SU-DHL-6 (cell line): ENCODE results near the gene RAI1.

Experiments
- H2AFZ ChIP-seq: fragments of 200-600 bp; sonication (generic); 2 replicates; pipeline ENCODE4 v1.6.1; 2014; ENCODE audit warnings: low read depth, mild to moderate bottlenecking, moderate library complexity, mixed read lengths, antibody characterized with exemption, low read length; ENCODE audit not compliant: severe bottlenecking
- H3F3A ChIP-seq: fragments of 200-600 bp; shearing (Covaris generic); 2 replicates; pipeline ENCODE4 v1.6.0; 2016; ENCODE audit warnings: antibody characterized with exemption, mild to moderate bottlenecking; ENCODE audit not compliant: insufficient read depth
- H3K27ac ChIP-seq: fragments of 200-600 bp; sonication (generic); 2 replicates; pipeline ENCODE4 v1.5.1; 2016; ENCODE audit warnings: low read depth, mild to moderate bottlenecking, low read length, moderate library complexity, mixed read lengths
- H3K27me3 ChIP-seq: fragments of 200-600 bp; sonication (generic), shearing (Covaris generic); 2 replicates; pipeline ENCODE4 v1.6.0; 2014; ENCODE audit warnings: mild to moderate bottlenecking, low read length
- H3K36me3 ChIP-seq: fragments of 200-600 bp; sonication (generic); 2 replicates; pipeline ENCODE4 v1.6.1; 2014; ENCODE audit warnings: mild to moderate bottlenecking, low read length, mixed read lengths
- H3K4me2 ChIP-seq: fragments of 300-600, 200-600 bp; shearing (Covaris generic), sonication (generic); 2 replicates; pipeline ENCODE4 v1.6.0; 2014; ENCODE audit warnings: low read length, low read depth, mild to moderate bottlenecking; ENCODE audit not compliant: poor library complexity, severe bottlenecking
- H3K4me3 ChIP-seq: fragments of 200-600 bp; sonication (generic); 2 replicates; pipeline ENCODE4 v1.5.1; 2014; ENCODE audit warnings: antibody characterized with exemption, low read length, mild to moderate bottlenecking, mixed read lengths; ENCODE audit not compliant: insufficient read depth, poor library complexity, severe bottlenecking
- H3K79me2 ChIP-seq: fragments of 200-600 bp; sonication (generic); 2 replicates; pipeline ENCODE4 v1.6.1; 2014; ENCODE audit warnings: mild to moderate bottlenecking, low read length, moderate library complexity; ENCODE audit not compliant: insufficient read depth
- H3K9ac ChIP-seq: fragments of 200-600 bp; sonication (generic); 2 replicates; pipeline ENCODE4 v1.7.0; 2014; ENCODE audit warnings: mild to moderate bottlenecking, low read length
- H3K9me2 ChIP-seq: fragments of 200-600 bp; sonication (generic); replicated peaks from 2 replicates; pipeline ENCODE4 v1.6.1; 2014; ENCODE audit warnings: low read length; ENCODE audit not compliant: insufficient read depth
- H3K9me3 ChIP-seq: fragments of 200-600 bp; sonication (generic); 2 replicates; pipeline ENCODE4 v1.6.1; 2014; ENCODE audit warnings: low read length, mixed read lengths; ENCODE audit not compliant: insufficient read depth
- H4K20me1 ChIP-seq: fragments of 200-600 bp; sonication (generic); 2 replicates; pipeline ENCODE4 v1.6.1; 2014; ENCODE audit warnings: low read depth, mild to moderate bottlenecking, antibody characterized with exemption, low read length, moderate library complexity, mixed read lengths
- CTCF ChIP-seq: fragments of 200-600 bp; sonication (generic); IDR thresholded peaks from one replicate; pipeline ENCODE4 v1.5.1; 2017; ENCODE audit warnings: antibody characterized with exemption, mild to moderate bottlenecking, low read length, moderate library complexity; ENCODE audit not compliant: insufficient read depth, poor library complexity, severe bottlenecking
- EZH2phosphoT487 ChIP-seq: fragments of 200-600 bp; sonication (generic), shearing (Covaris generic); conservative IDR thresholded peaks from 2 replicates; pipeline ENCODE4 v1.6.1; 2018; ENCODE audit warnings: mild to moderate bottlenecking, antibody characterized with exemption, low read length, moderate library complexity, mixed read lengths

RAI1 gene

GRCh38 chr17:17815062-17815406, 133.8 kb downstream of the RAI1 start:
- H2AFZ ChIP-seq: no peak overlapping the region
- H3K4me3 ChIP-seq: no peak overlapping the region
- no peaks in the 10 kb centered on the region for H3K36me3 ChIP-seq
- no peak overlapping the region for H3K9ac ChIP-seq
- no peaks in the 10 kb centered on the region for H4K20me1 ChIP-seq
- H3F3A ChIP-seq: no peaks in the 10 kb centered on the region
- H3K9me3 ChIP-seq: no peaks in the 10 kb centered on the region
- no peak overlapping the region for H3K4me2 ChIP-seq
- H3K27me3 ChIP-seq: no peaks in the 10 kb centered on the region
- H3K79me2 ChIP-seq: no peaks in the 10 kb centered on the region
- TF ChIP-seq CTCF (no peak), EZH2phosphoT487 (no peak)
- no peak overlapping the region for H3K27ac ChIP-seq
- no peaks in the 10 kb centered on the region for H3K9me2 ChIP-seq

- Histone ChIP-seq H3F3A (no peaks in the 10 kb centered on the region), H3K9me2 (no peaks in the 10 kb centered on the region), H3K27me3 (no peaks in the 10 kb centered on the region), H3K36me3 (no peaks in the 10 kb centered on the region), H3K27ac (no peak overlapping the region), H3K79me2 (no peaks in the 10 kb centered on the region), H3K4me3 (no peak overlapping the region), H3K9ac (no peak overlapping the region), H3K9me3 (no peaks in the 10 kb centered on the region), H3K4me2 (no peak overlapping the region), H4K20me1 (no peaks in the 10 kb centered on the region), H2AFZ (no peak overlapping the region)
- TF ChIP-seq CTCF (no peak), EZH2phosphoT487 (no peak)
Measured at GRCh38 chr17:17815436-17816200, 134.4 kb downstream of the RAI1 start.

- Histone ChIP-seq H3K79me2 (peaks cover 4% of the 10 kb centered on the region; the same call in 1 of the 2 replicates), H3K9ac (no peak overlapping the region), H3K4me2 (no peak overlapping the region), H3K9me3 (no peaks in the 10 kb centered on the region), H3K9me2 (no peaks in the 10 kb centered on the region), H3F3A (no peaks in the 10 kb centered on the region), H3K27ac (no peak overlapping the region), H3K36me3 (no peaks in the 10 kb centered on the region), H3K4me3 (no peak overlapping the region), H2AFZ (no peak overlapping the region), H3K27me3 (no peaks in the 10 kb centered on the region), H4K20me1 (no peaks in the 10 kb centered on the region)
- no peak for TF ChIP-seq CTCF
- no peak for TF ChIP-seq EZH2phosphoT487
Measured at GRCh38 chr17:17816240-17816814, 135.1 kb downstream of the RAI1 start.
